Peyer's patch (tissue), 4 donors: ENCODE measurements around the gene CALB2. TPM values are rescaled to one million over a fixed set of nuclear protein-coding genes. Genes with fewer than 3 reads are reported as not detected.
"Not testable (repeated sequence)": the region's sequence is repeated elsewhere in the genome, so short reads cannot be mapped to it uniquely, and the experiment has no call there.

Source experiments
- DNase-seq, 3 donors: peaks; one replicate each; pipeline ENCODE4 v3.0.0-alpha.2; 2017 to 2019
- H3K27ac ChIP-seq, 4 donors: fragments of 200-600 bp; sonication (generic); one replicate each; pipeline ENCODE4 v1.5.1; 2016 to 2019
- H3K27me3 ChIP-seq, 2 donors: fragments of 200-600 bp; sonication (generic); one replicate each; pipeline ENCODE4 v1.5.1; 2019
- H3K36me3 ChIP-seq, 3 donors: fragments of 200-600 bp; sonication (generic); one replicate each; pipeline ENCODE4 v1.5.1; 2016 to 2019
- H3K4me1 ChIP-seq, 4 donors: fragments of 200-600 bp; sonication (generic); one replicate each; pipeline ENCODE4 v1.5.1; 2016 to 2019
- H3K4me3 ChIP-seq, 4 donors: fragments of 200-600 bp; sonication (generic); 1 replicate in 3 of 4; 2 replicates in 1 of 4; pipeline ENCODE4 v1.5.1; 2016 to 2019; ENCODE audit warnings: mild to moderate bottlenecking in 1 of 4
- H3K9me3 ChIP-seq, 4 donors: fragments of 200-600 bp; sonication (generic); one replicate each; pipeline ENCODE4 v1.5.1; 2016 to 2019; ENCODE audit warnings: mild to moderate bottlenecking in 1 of 4
- CTCF ChIP-seq, 6 experiments: fragments of 450-650 bp in 4 of 6; fragments of 200-600 bp in 2 of 6; sonication (generic) in 1 of 6; IDR thresholded peaks; one replicate each; pipeline ENCODE4 v1.5.1; 2017 to 2019; ENCODE audit warnings: antibody characterized with exemption in 6 of 6, mild to moderate bottlenecking in 3 of 6, moderate library complexity in 1 of 6
- POLR2A ChIP-seq, 2 donors: fragments of 450-650 bp; IDR thresholded peaks; one replicate each; pipeline ENCODE4 v1.5.1; 2017; ENCODE audit warnings: antibody characterized with exemption in 2 of 2, mild to moderate bottlenecking in 2 of 2, moderate library complexity in 2 of 2
- total RNA-seq, 4 donors: library from RNA; depleted of rRNA; stranded (reverse); fragments of >200 nt; gene quantifications; one replicate each; pipeline ENCODE4 v1.1.0, GENCODE V29; 2016

Gene CALB2
- total RNA-seq = 1 to 10 TPM in 3 of 4 donors, not detected in 1; 2.3 to 5.5 (median 3.6) TPM

GRCh38 chr16:71358464-71358998, at the start of gene CALB2:
TSS of gene CALB2 (plus strand) at chr16:71358723. CDS start at chr16:71358793, 70 bp downstream.
- Histone ChIP-seq H3K36me3 (no peaks in the 10 kb centered on the region), H3K4me3 (peak within 1 kb of the TSS in 2 of 4 donors; percentile 29 to 33), H3K9me3 (no peaks in the 10 kb centered on the region), H3K27me3 (no peaks in the 10 kb centered on the region), H3K27ac (no peak within 1 kb of the TSS), H3K4me1 (peaks cover 0 to 7% (median 2%) of the 10 kb centered on the region in 4 donors)
- TF ChIP-seq CTCF (IDR thresholded peaks at IDR 0.05) (peak; percentile 53 to 94 (median 91)), POLR2A (IDR thresholded peaks at IDR 0.05) (no peak)
- DNase-seq = peak; percentile 50 to 80 (median 78)

GRCh38 chr16:71311553-71312158, 46.9 kb upstream of the CALB2 start:
- DNase-seq = peak in 2 of 3 donors; percentile 17 to 56
- no peak overlapping the region for H3K27ac ChIP-seq
- H3K36me3 ChIP-seq = no peaks in the 10 kb centered on the region
- H3K9me3 ChIP-seq = no peaks in the 10 kb centered on the region
- H3K4me1 ChIP-seq = no peaks in the 10 kb centered on the region
- no peak overlapping the region for H3K4me3 ChIP-seq
- no peaks in the 10 kb centered on the region for H3K27me3 ChIP-seq
- TF ChIP-seq CTCF (IDR thresholded peaks at IDR 0.05) (peak; percentile 32 to 81 (median 76)), POLR2A (IDR thresholded peaks at IDR 0.05) (no peak)

GRCh38 chr16:71313591-71313990, 44.9 kb upstream of the CALB2 start:
- not testable (repeated sequence) for H3K36me3 ChIP-seq, H3K4me1 ChIP-seq, H3K27me3 ChIP-seq, DNase-seq, H3K27ac ChIP-seq, H3K9me3 ChIP-seq, H3K4me3 ChIP-seq

- no peak overlapping the region for H3K27ac ChIP-seq
- no peaks in the 10 kb centered on the region for H3K4me1 ChIP-seq
- no peak overlapping the region for H3K4me3 ChIP-seq
- H3K27me3 ChIP-seq = no peaks in the 10 kb centered on the region
- DNase-seq = no peak
- TF ChIP-seq POLR2A (IDR thresholded peaks at IDR 0.05) = no peak
- no peak for TF ChIP-seq CTCF (IDR thresholded peaks at IDR 0.05)
- H3K36me3 ChIP-seq = no peaks in the 10 kb centered on the region
- H3K9me3 ChIP-seq = no peaks in the 10 kb centered on the region
Measured at GRCh38 chr16:71315269-71315668, 43.3 kb upstream of the CALB2 start.

- H3K4me1 ChIP-seq = no peaks in the 10 kb centered on the region
- no peaks in the 10 kb centered on the region for H3K27me3 ChIP-seq
- TF ChIP-seq POLR2A (IDR thresholded peaks at IDR 0.05) (no peak), CTCF (IDR thresholded peaks at IDR 0.05) (no peak)
- DNase-seq = no peak
- H3K4me3 ChIP-seq = no peak overlapping the region
- H3K27ac ChIP-seq = no peak overlapping the region
- H3K36me3 ChIP-seq = no peaks in the 10 kb centered on the region
- H3K9me3 ChIP-seq = no peaks in the 10 kb centered on the region
Measured at GRCh38 chr16:71319999-71320398, 38.5 kb upstream of the CALB2 start.

- Histone ChIP-seq H3K9me3 (no peaks in the 10 kb centered on the region), H3K36me3 (no peaks in the 10 kb centered on the region), H3K4me3 (no peak overlapping the region), H3K27ac (no peak overlapping the region), H3K27me3 (no peaks in the 10 kb centered on the region), H3K4me1 (no peaks in the 10 kb centered on the region)
- TF ChIP-seq POLR2A (IDR thresholded peaks at IDR 0.05) (no peak), CTCF (IDR thresholded peaks at IDR 0.05) (no peak)
- DNase-seq = no peak
Measured at GRCh38 chr16:71327720-71328119, 30.8 kb upstream of the CALB2 start.
